H1 (cell line): ENCODE measurements around the gene HOXB7. TPM values are rescaled to one million over a fixed set of nuclear protein-coding genes. Genes with fewer than 3 reads are reported as not detected.
A peak's percentile ranks its signal among the peaks of the same experiment; 100 is the strongest.

ENCODE experiments used
- BCL11A ChIP-seq, 2 experiments: IDR thresholded peaks; one replicate each; pipeline ENCODE4 v1.6.1; 2011; ENCODE audit warnings: low read depth in 2 of 2, low read length in 2 of 2, mild to moderate bottlenecking in 2 of 2
- CBX8 ChIP-seq: fragments of 300-800, 300-1000 bp; sonication (generic); IDR thresholded peaks from 2 replicates; pipeline ENCODE4 v1.7.1; 2016; ENCODE audit warnings: low read depth, low read length, borderline replicate concordance
- polyA plus RNA-seq, 7 experiments: library from polyadenylated mRNA; depleted of rRNA in 3 of 7; stranded (reverse) in 5 of 7; unstranded in 2 of 7; fragments of >200 nt in 5 of 7; fragments of 200-250 nt in 2 of 7; gene quantifications; 1 replicate in 5 of 7; 2 replicates in 1 of 7; 4 replicates in 1 of 7; pipeline versions ENCODE4 v1.2.1 to v1.2.3, GENCODE V29; 2011 to 2013; ENCODE audit warnings: missing spikeins in 2 of 7, mixed read lengths in 2 of 7
- total RNA-seq: library from RNA; stranded (reverse); fragmentation: NEBNext Ultra II Directional; extraction: Animal tissue kit (Norgen Biotek cat#: 25700); gene quantifications from 2 replicates; pipeline ENCODE4 v1.2.1, GENCODE V29; 2021

The HOXB7 gene
- total and polyA plus RNA-seq, 2 of the 8 experiments (the other 6 are each of a cell fraction or from before 2014, with no cell fraction given) = not detected

GRCh38 chr17:48633266-48633677, 22.5 kb upstream of the HOXB7 start (continued):
- peak; percentile 58; the same call in 1 of the 2 replicates for TF ChIP-seq CBX8
- TF ChIP-seq BCL11A (IDR thresholded peaks at IDR 0.05; ENCODE audit: low read depth in 2 of 2, low read length in 2 of 2) = no peak
- TF ChIP-seq, all 59 proteins: peak for 6
